HepG2 (cell line): ENCODE results near the gene ANKRD53. TPM values are rescaled to one million over a fixed set of nuclear protein-coding genes. Genes with fewer than 3 reads are reported as not detected.

Experiments used
- NR2F1 ChIP-seq, 2 experiments: fragments of 450-650 bp in 1 of 2; formaldehyde crosslinking in 1 of 2; IDR thresholded peaks; 2 replicates each; pipeline versions ENCODE4 v1.5.0 to v1.6.1; 2016 to 2020; ENCODE audit warnings: mild to moderate bottlenecking in 1 of 2, missing compliant biosample characterization in 1 of 2, missing genetic modification reagents in 1 of 2, moderate library complexity in 1 of 2
- POLR2G ChIP-seq: fragments of 200-400 bp; formaldehyde crosslinking; IDR thresholded peaks from 2 replicates; pipeline ENCODE4 v1.6.1; 2018; ENCODE audit warnings: mild to moderate bottlenecking, low read depth, low read length, moderate library complexity
- RORA ChIP-seq: sonication (generic); formaldehyde crosslinking; IDR thresholded peaks from 2 replicates; pipeline ENCODE4 v1.5.0; 2020; ENCODE audit warnings: mild to moderate bottlenecking, missing genetic modification reagents, moderate library complexity
- ZNF430 ChIP-seq: sonication (generic); formaldehyde crosslinking; IDR thresholded peaks from 2 replicates; pipeline ENCODE4 v1.9.0; 2021; ENCODE audit warnings: mild to moderate bottlenecking, missing genetic modification reagents
- polyA plus RNA-seq, 8 experiments: library from polyadenylated mRNA; depleted of rRNA in 3 of 8; stranded (reverse) in 7 of 8; unstranded in 1 of 8; fragments of >200 nt; fragmentation: Illumina TruSeq in 4 of 8; extraction: Trizol in 4 of 8; gene quantifications; 2 replicates each; pipeline versions ENCODE4 v1.2.1 to v1.2.3, GENCODE V29; 2011 to 2016; ENCODE audit warnings: low read depth in 4 of 8, missing spikeins in 1 of 8, mixed read lengths in 1 of 8; ENCODE audit not compliant: insufficient read depth in 1 of 8
- total RNA-seq, 5 experiments: library from RNA; depleted of rRNA; stranded (reverse); fragments of >200 nt; fragmentation: Illumina TruSeq; extraction: Trizol; gene quantifications; 2 replicates each; pipeline ENCODE4 v1.2.3, GENCODE V29; 2016; ENCODE audit warnings: low read depth in 1 of 5
- TF ChIP-seq, protein P1 (sequence below): sonication (generic); formaldehyde crosslinking; IDR thresholded peaks from 2 replicates; pipeline ENCODE4 v1.4.0; 2020; ENCODE audit warnings: mild to moderate bottlenecking, missing genetic modification reagents
- TF ChIP-seq, protein P2 (sequence below): sonication (generic); formaldehyde crosslinking; IDR thresholded peaks from 2 replicates; pipeline ENCODE4 v1.4.0; 2020; ENCODE audit warnings: low read depth, mild to moderate bottlenecking, missing genetic modification reagents
- TF ChIP-seq, protein P3 (sequence below): IDR thresholded peaks from 2 replicates; pipeline ENCODE4 v1.6.1; 2012; ENCODE audit warnings: low read length, improper control_type of control experiment
- TF ChIP-seq, protein P4 (sequence below): sonication (generic); formaldehyde crosslinking; IDR thresholded peaks from 2 replicates; pipeline ENCODE4 v1.4.0; 2020; ENCODE audit warnings: low read depth, missing genetic modification reagents
- TF ChIP-seq, protein P5 (sequence below): fragments of 450-650 bp; IDR thresholded peaks from 2 replicates; pipeline ENCODE4 v1.6.1; 2016
- TF ChIP-seq, protein P6 (sequence below): IDR thresholded peaks from 2 replicates; pipeline ENCODE4 v1.6.1; 2012; ENCODE audit warnings: inconsistent platforms

The ANKRD53 gene
- total and polyA plus RNA-seq, 2 of the 13 experiments (the other 11 are each of a cell fraction or from before 2014, with no cell fraction given) = 0.15 TPM; not detected in 1

DNA sequence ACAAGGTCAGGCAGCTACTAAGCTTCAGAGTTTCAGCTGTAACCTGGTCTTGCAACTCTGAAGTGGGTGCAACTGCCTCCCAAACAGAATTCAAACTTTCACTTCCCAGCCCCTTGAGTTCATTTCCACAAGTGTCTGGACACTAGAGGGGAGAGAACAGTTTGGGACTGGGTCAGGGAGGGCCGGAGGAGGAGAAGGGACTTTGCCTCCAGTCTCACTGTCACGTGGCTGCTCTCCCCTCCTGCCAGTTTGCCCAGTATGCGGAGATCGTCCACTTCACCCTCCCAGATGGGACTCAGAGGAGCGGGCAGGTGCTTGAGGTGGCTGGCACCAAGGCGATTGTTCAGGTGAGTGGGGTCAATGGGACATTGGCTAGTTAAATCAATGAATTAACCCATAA is 20.6 kb upstream of the ANKRD53 start (continued):
- TF ChIP-seq, protein P1, sequence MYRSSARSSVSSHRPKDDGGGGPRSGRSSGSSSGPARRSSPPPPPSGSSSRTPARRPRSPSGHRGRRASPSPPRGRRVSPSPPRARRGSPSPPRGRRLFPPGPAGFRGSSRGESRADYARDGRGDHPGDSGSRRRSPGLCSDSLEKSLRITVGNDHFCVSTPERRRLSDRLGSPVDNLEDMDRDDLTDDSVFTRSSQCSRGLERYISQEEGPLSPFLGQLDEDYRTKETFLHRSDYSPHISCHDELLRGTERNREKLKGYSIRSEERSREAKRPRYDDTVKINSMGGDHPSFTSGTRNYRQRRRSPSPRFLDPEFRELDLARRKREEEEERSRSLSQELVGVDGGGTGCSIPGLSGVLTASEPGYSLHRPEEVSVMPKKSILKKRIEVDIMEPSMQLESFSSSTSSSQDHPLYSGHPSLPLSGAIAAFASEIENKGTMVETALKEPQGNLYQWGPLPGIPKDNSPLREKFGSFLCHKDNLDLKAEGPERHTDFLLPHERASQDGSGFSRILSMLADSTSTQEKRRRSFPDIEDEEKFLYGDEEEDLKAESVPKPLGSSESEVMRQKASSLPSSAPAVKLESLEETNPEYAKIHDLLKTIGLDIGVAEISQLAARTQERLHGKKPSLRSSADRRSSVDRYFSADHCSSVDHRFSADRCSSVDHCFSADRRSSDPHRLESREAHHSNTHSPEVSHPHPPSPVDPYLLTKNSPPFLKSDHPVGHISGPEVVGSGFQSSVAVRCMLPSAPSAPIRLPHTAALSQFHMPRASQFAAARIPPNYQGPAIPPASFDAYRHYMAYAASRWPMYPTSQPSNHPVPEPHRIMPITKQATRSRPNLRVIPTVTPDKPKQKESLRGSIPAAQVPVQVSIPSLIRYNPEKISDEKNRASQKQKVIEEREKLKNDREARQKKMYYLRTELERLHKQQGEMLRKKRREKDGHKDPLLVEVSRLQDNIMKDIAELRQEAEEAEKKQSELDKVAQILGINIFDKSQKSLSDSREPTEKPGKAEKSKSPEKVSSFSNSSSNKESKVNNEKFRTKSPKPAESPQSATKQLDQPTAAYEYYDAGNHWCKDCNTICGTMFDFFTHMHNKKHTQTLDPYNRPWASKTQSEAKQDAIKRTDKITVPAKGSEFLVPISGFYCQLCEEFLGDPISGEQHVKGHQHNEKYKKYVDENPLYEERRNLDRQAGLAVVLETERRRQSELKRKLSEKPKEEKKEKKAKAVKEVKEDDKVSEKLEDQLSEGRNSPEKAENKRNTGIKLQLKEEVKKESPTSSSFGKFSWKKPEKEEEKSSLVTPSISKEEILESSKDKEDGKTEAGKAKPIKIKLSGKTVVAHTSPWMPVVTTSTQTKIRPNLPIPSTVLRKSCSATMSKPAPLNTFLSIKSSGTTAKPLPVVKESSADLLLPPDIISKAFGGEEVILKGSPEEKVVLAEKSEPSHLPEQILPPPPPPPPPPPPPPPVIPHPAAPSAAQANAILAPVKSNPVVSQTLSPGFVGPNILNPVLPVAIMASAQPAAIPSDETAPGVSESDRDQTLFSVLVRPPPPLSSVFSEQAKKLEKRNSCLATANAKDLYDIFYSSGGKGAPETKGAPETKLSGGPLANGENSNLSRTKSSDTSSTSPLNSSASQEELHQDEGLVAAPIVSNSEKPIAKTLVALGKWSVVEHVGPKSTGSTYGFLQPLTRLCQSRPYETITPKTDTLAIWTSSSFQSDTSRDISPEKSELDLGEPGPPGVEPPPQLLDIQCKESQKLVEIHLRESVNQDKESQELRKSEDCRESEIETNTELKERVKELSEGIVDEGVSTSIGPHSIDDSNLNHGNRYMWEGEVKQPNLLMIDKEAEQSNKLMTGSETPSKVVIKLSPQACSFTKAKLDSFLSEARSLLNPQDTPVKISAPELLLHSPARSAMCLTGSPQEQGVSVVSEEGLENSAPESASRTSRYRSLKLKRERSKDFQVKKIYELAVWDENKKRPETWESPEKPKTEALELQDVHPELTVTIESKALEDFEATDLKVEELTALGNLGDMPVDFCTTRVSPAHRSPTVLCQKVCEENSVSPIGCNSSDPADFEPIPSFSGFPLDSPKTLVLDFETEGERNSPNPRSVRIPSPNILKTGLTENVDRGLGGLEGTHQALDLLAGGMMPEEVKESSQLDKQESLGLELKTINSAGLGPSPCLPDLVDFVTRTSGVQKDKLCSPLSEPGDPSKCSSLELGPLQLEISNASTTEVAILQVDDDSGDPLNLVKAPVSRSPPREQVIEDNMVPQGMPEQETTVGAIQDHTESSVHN (CRISPR knock-in tag) = no peak
- TF ChIP-seq, protein P2, sequence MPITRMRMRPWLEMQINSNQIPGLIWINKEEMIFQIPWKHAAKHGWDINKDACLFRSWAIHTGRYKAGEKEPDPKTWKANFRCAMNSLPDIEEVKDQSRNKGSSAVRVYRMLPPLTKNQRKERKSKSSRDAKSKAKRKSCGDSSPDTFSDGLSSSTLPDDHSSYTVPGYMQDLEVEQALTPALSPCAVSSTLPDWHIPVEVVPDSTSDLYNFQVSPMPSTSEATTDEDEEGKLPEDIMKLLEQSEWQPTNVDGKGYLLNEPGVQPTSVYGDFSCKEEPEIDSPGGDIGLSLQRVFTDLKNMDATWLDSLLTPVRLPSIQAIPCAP (CRISPR knock-in tag) = no peak
- TF ChIP-seq, protein P3, sequence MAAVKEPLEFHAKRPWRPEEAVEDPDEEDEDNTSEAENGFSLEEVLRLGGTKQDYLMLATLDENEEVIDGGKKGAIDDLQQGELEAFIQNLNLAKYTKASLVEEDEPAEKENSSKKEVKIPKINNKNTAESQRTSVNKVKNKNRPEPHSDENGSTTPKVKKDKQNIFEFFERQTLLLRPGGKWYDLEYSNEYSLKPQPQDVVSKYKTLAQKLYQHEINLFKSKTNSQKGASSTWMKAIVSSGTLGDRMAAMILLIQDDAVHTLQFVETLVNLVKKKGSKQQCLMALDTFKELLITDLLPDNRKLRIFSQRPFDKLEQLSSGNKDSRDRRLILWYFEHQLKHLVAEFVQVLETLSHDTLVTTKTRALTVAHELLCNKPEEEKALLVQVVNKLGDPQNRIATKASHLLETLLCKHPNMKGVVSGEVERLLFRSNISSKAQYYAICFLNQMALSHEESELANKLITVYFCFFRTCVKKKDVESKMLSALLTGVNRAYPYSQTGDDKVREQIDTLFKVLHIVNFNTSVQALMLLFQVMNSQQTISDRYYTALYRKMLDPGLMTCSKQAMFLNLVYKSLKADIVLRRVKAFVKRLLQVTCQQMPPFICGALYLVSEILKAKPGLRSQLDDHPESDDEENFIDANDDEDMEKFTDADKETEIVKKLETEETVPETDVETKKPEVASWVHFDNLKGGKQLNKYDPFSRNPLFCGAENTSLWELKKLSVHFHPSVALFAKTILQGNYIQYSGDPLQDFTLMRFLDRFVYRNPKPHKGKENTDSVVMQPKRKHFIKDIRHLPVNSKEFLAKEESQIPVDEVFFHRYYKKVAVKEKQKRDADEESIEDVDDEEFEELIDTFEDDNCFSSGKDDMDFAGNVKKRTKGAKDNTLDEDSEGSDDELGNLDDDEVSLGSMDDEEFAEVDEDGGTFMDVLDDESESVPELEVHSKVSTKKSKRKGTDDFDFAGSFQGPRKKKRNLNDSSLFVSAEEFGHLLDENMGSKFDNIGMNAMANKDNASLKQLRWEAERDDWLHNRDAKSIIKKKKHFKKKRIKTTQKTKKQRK = no peak
- TF ChIP-seq, protein P4, sequence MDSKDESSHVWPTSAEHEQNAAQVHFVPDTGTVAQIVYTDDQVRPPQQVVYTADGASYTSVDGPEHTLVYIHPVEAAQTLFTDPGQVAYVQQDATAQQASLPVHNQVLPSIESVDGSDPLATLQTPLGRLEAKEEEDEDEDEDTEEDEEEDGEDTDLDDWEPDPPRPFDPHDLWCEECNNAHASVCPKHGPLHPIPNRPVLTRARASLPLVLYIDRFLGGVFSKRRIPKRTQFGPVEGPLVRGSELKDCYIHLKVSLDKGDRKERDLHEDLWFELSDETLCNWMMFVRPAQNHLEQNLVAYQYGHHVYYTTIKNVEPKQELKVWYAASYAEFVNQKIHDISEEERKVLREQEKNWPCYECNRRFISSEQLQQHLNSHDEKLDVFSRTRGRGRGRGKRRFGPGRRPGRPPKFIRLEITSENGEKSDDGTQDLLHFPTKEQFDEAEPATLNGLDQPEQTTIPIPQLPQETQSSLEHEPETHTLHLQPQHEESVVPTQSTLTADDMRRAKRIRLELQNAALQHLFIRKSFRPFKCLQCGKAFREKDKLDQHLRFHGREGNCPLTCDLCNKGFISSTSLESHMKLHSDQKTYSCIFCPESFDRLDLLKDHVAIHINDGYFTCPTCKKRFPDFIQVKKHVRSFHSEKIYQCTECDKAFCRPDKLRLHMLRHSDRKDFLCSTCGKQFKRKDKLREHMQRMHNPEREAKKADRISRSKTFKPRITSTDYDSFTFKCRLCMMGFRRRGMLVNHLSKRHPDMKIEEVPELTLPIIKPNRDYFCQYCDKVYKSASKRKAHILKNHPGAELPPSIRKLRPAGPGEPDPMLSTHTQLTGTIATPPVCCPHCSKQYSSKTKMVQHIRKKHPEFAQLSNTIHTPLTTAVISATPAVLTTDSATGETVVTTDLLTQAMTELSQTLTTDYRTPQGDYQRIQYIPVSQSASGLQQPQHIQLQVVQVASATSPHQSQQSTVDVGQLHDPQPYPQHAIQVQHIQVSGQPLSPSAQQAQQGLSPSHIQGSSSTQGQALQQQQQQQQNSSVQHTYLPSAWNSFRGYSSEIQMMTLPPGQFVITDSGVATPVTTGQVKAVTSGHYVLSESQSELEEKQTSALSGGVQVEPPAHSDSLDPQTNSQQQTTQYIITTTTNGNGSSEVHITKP = no peak
- TF ChIP-seq, protein P5, sequence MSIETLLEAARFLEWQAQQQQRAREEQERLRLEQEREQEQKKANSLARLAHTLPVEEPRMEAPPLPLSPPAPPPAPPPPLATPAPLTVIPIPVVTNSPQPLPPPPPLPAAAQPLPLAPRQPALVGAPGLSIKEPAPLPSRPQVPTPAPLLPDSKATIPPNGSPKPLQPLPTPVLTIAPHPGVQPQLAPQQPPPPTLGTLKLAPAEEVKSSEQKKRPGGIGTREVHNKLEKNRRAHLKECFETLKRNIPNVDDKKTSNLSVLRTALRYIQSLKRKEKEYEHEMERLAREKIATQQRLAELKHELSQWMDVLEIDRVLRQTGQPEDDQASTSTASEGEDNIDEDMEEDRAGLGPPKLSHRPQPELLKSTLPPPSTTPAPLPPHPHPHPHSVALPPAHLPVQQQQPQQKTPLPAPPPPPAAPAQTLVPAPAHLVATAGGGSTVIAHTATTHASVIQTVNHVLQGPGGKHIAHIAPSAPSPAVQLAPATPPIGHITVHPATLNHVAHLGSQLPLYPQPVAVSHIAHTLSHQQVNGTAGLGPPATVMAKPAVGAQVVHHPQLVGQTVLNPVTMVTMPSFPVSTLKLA = no peak
- no peak for TF ChIP-seq POLR2G
- no peak for TF ChIP-seq RORA (CRISPR knock-in tag)
- TF ChIP-seq, protein P6, sequence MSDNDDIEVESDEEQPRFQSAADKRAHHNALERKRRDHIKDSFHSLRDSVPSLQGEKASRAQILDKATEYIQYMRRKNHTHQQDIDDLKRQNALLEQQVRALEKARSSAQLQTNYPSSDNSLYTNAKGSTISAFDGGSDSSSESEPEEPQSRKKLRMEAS = 0 out of 2 replicates have a peak, but pooled peaks have one; percentile 29
- no peak for TF ChIP-seq NR2F1 (CRISPR knock-in tag; IDR thresholded peaks at IDR 0.05)
- no peak for TF ChIP-seq ZNF430 (CRISPR knock-in tag)
